Measurements from ENCODE around the gene PRDM11. TPM values are rescaled to one million over a fixed set of nuclear protein-coding genes. Genes with fewer than 3 reads are reported as not detected.

The PRDM11 gene
- total RNA-seq, 1 donor from 2014 or later: 23.6 TPM

- ChIA-PET CTCF (interaction anchor here (1.0 to 2.9 kb wide), 5 partner anchors 8 to 122 kb away, joined by 3 to 7 read pairs (median 4); no protein-coding TSS in a partner anchor), POLR2A (no interaction called here)
- ATAC-seq (ENCODE audit: low read depth): no peak
- Mint-ChIP-seq H3K27me3 (peaks cover 10% of the 10 kb centered on the region), H3K36me3 (ENCODE audit: low read depth) (peaks cover 11% of the 10 kb centered on the region), H3K4me1 (no peaks in the 10 kb centered on the region), H3K9me3 (no peaks in the 10 kb centered on the region), H3K4me3 (no peak overlapping the region), H3K27ac (no peak overlapping the region)
- intact Hi-C loops (cut with micrococcal nuclease): loop anchor here (5.0 kb wide), 1 partner anchor 120 kb away; no protein-coding TSS in a partner anchor
- TF ChIP-seq CTCF (IDR thresholded peaks at IDR 0.05): no peak
- DNase-seq: no peak
Observed at GRCh38 chr11:45232341-45233080, 86.1 kb downstream of the PRDM11 start.

GRCh38 chr11:45233121-45233803 is 86.8 kb downstream of the PRDM11 start:
- Mint-ChIP-seq H3K27me3 (peaks cover 15% of the 10 kb centered on the region), H3K27ac (no peak overlapping the region), H3K4me1 (no peaks in the 10 kb centered on the region), H3K36me3 (ENCODE audit: low read depth) (peaks cover 6% of the 10 kb centered on the region), H3K4me3 (no peak overlapping the region), H3K9me3 (no peaks in the 10 kb centered on the region)
- peak; percentile 41 for TF ChIP-seq CTCF (IDR thresholded peaks at IDR 0.05)
- intact Hi-C loops (cut with micrococcal nuclease): loop anchor here (5.0 kb wide), 1 partner anchor 121 kb away; no protein-coding TSS in a partner anchor
- ATAC-seq (ENCODE audit: low read depth) (peak; percentile 71), DNase-seq (peak; percentile 46)
- ChIA-PET POLR2A (no interaction called here), CTCF (interaction anchor here (0.7 to 2.9 kb wide), 6 partner anchors 9 to 123 kb away, joined by 3 to 7 read pairs (median 4); no protein-coding TSS in a partner anchor)

- ChIA-PET POLR2A (no interaction called here), CTCF (interaction anchor here (0.7 to 2.9 kb wide), 7 partner anchors 9 to 123 kb away, joined by 3 to 7 read pairs (median 3); no protein-coding TSS in a partner anchor)
- peaks cover 19% of the 10 kb centered on the region for H3K27me3 Mint-ChIP-seq
- peaks cover under 1% of the 10 kb centered on the region for H3K36me3 Mint-ChIP-seq (ENCODE audit: low read depth)
- no peak for ATAC-seq (ENCODE audit: low read depth)
- no peaks in the 10 kb centered on the region for H3K9me3 Mint-ChIP-seq
- intact Hi-C loops (cut with micrococcal nuclease): loop anchor here (5.0 kb wide), 1 partner anchor 121 kb away; no protein-coding TSS in a partner anchor
- TF ChIP-seq CTCF (IDR thresholded peaks at IDR 0.05): no peak
- H3K4me3 Mint-ChIP-seq: no peak overlapping the region
- H3K4me1 Mint-ChIP-seq: no peaks in the 10 kb centered on the region
- no peak for DNase-seq
- no peak overlapping the region for H3K27ac Mint-ChIP-seq
Observed at GRCh38 chr11:45233804-45234170, 87.3 kb downstream of the PRDM11 start.

- ATAC-seq (ENCODE audit: low read depth) (no peak), DNase-seq (no peak)
- Mint-ChIP-seq H3K9me3 (peaks cover 2% of the 10 kb centered on the region), H3K27ac (no peak overlapping the region), H3K36me3 (ENCODE audit: low read depth) (no peaks in the 10 kb centered on the region), H3K4me3 (no peak overlapping the region), H3K4me1 (no peaks in the 10 kb centered on the region), H3K27me3 (peaks cover 19% of the 10 kb centered on the region)
- ChIA-PET CTCF (interaction anchor here (0.7 to 2.9 kb wide), 4 partner anchors 9 to 124 kb away, joined by 3 to 7 read pairs (median 4); no protein-coding TSS in a partner anchor), POLR2A (interaction anchor here (0.7 kb wide), 1 partner anchor 663 kb away, joined by 3 read pairs; no protein-coding TSS in a partner anchor)
- intact Hi-C loops (cut with micrococcal nuclease): loop anchor here (5.0 kb wide), 1 partner anchor 122 kb away; no protein-coding TSS in a partner anchor
- TF ChIP-seq CTCF (IDR thresholded peaks at IDR 0.05): no peak
Observed at GRCh38 chr11:45234306-45235006, 88.0 kb downstream of the PRDM11 start.

All from activated B cell treated with CpG ODN at 0.5 μM for 24 hours (primary cell).